Liver (tissue), 9 donors: ENCODE results near the gene SLC45A1. TPM values are rescaled to one million over a fixed set of nuclear protein-coding genes. Genes with fewer than 3 reads are reported as not detected.

Experiments
- DNase-seq: peaks from one replicate; pipeline ENCODE4 v3.0.0-alpha.2; 2017; ENCODE audit warnings: low spot score
- H3K27ac ChIP-seq, 2 donors: one replicate each; pipeline ENCODE4 v1.7.0; 2013; ENCODE audit warnings: inconsistent platforms in 2 of 2, low read length in 2 of 2, control low read depth in 1 of 2, low read depth in 1 of 2, mild to moderate bottlenecking in 1 of 2
- H3K27me3 ChIP-seq, 4 donors: one replicate each; pipeline versions ENCODE4 v1.6.1 to v1.7.0; 2013; ENCODE audit warnings: low read length in 3 of 4, inconsistent platforms in 1 of 4, mild to moderate bottlenecking in 1 of 4, moderate library complexity in 1 of 4; ENCODE audit not compliant: control insufficient read depth in 4 of 4, insufficient read depth in 4 of 4
- H3K36me3 ChIP-seq, 4 donors: one replicate each; pipeline versions ENCODE4 v1.6.1 to v1.7.0; 2013; ENCODE audit warnings: low read length in 3 of 4, mild to moderate bottlenecking in 3 of 4, low read depth in 1 of 4, moderate library complexity in 1 of 4; ENCODE audit not compliant: control insufficient read depth in 4 of 4, insufficient read depth in 3 of 4
- H3K4me1 ChIP-seq, 4 donors: one replicate each; pipeline versions ENCODE4 v1.6.1 to v1.7.0; 2013; ENCODE audit warnings: low read length in 3 of 4, mild to moderate bottlenecking in 3 of 4, moderate library complexity in 1 of 4; ENCODE audit not compliant: control insufficient read depth in 4 of 4, insufficient read depth in 4 of 4
- H3K4me3 ChIP-seq, 3 donors: one replicate each; pipeline versions ENCODE4 v1.6.1 to v1.7.0; 2013; ENCODE audit warnings: low read length in 3 of 3, control low read depth in 1 of 3, low read depth in 1 of 3, mild to moderate bottlenecking in 1 of 3
- H3K9ac ChIP-seq, 2 donors: one replicate each; pipeline ENCODE4 v1.7.0; 2013; ENCODE audit warnings: low read length in 2 of 2, mild to moderate bottlenecking in 2 of 2, moderate library complexity in 2 of 2, control low read depth in 1 of 2, low read depth in 1 of 2
- H3K9me3 ChIP-seq, 4 donors: one replicate each; pipeline versions ENCODE4 v1.6.1 to v1.7.0; 2013; ENCODE audit warnings: low read length in 3 of 4; ENCODE audit not compliant: control insufficient read depth in 4 of 4
- CTCF ChIP-seq: fragments of 150-350 bp; IDR thresholded peaks from 2 replicates; pipeline ENCODE4 v1.5.1; 2017; ENCODE audit warnings: improper control_type of control experiment, low read depth, low read length; ENCODE audit not compliant: missing input control
- EGR1 ChIP-seq, 2 donors: IDR thresholded peaks; 2 replicates each; pipeline ENCODE4 v1.6.1; 2016 to 2018; ENCODE audit warnings: antibody characterized with exemption in 2 of 2, low read depth in 2 of 2
- FOXA1 ChIP-seq: IDR thresholded peaks from 2 replicates; pipeline ENCODE4 v1.6.1; 2016; ENCODE audit warnings: antibody characterized with exemption
- FOXA2 ChIP-seq: IDR thresholded peaks from 2 replicates; pipeline ENCODE4 v1.6.1; 2016; ENCODE audit warnings: antibody characterized with exemption
- GABPA ChIP-seq, 2 donors: IDR thresholded peaks in 1 of 2; conservative IDR thresholded peaks in 1 of 2; 2 replicates each; pipeline ENCODE4 v1.6.1; 2016; ENCODE audit warnings: antibody characterized with exemption in 2 of 2, mild to moderate bottlenecking in 1 of 2, moderate library complexity in 1 of 2
- HNF4A ChIP-seq, 2 donors: conservative IDR thresholded peaks; 2 replicates each; pipeline ENCODE4 v1.6.1; 2016; ENCODE audit warnings: antibody characterized with exemption in 2 of 2, mild to moderate bottlenecking in 2 of 2
- HNF4G ChIP-seq: IDR thresholded peaks from 2 replicates; pipeline ENCODE4 v1.6.1; 2016; ENCODE audit warnings: antibody characterized with exemption
- JUND ChIP-seq, 2 donors: IDR thresholded peaks; 2 replicates each; pipeline ENCODE4 v1.6.1; 2016; ENCODE audit warnings: antibody characterized with exemption in 2 of 2
- NR2F2 ChIP-seq: IDR thresholded peaks from 2 replicates; pipeline ENCODE4 v1.6.1; 2016; ENCODE audit warnings: antibody characterized with exemption
- RAD21 ChIP-seq, 2 donors: IDR thresholded peaks; 2 replicates each; pipeline ENCODE4 v1.6.1; 2016; ENCODE audit warnings: antibody characterized with exemption in 2 of 2, mild to moderate bottlenecking in 2 of 2
- RXRA ChIP-seq, 2 donors: IDR thresholded peaks; 2 replicates each; pipeline ENCODE4 v1.6.1; 2017 to 2018; ENCODE audit warnings: antibody characterized with exemption in 2 of 2, mild to moderate bottlenecking in 1 of 2
- SP1 ChIP-seq: IDR thresholded peaks from 2 replicates; pipeline ENCODE4 v1.6.1; 2018; ENCODE audit warnings: antibody characterized with exemption, mild to moderate bottlenecking
- TAF1 ChIP-seq: conservative IDR thresholded peaks from 2 replicates; pipeline ENCODE4 v1.6.1; 2016; ENCODE audit warnings: antibody characterized with exemption, mild to moderate bottlenecking
- YY1 ChIP-seq: IDR thresholded peaks from 2 replicates; pipeline ENCODE4 v1.6.1; 2016; ENCODE audit warnings: antibody characterized with exemption, mild to moderate bottlenecking
- WGBS: extraction: QIAGEN DNeasy Blood & Tissue Kit; methylation state at CpG from one replicate; pipeline ENCODE4 v1.1.7; 2013; 5-methylcytosine and 5-hydroxymethylcytosine counted together
- polyA plus RNA-seq, 2 donors: library from polyadenylated mRNA; stranded (reverse) in 1 of 2; unstranded in 1 of 2; fragments of 200-250 nt in 1 of 2; fragments of >200 nt in 1 of 2; fragmentation: Nextera tagmentation in 1 of 2; extraction: Ambion mirVana in 1 of 2; gene quantifications; one replicate each; pipeline versions ENCODE4 v1.2.1 to v1.2.3, GENCODE V29; 2013 to 2015
- total RNA-seq, 2 donors: library from RNA; depleted of rRNA; stranded (reverse); fragments of >200 nt; gene quantifications; one replicate each; pipeline ENCODE4 v1.2.3, GENCODE V29; 2014
- TF ChIP-seq, protein P1 (sequence below): IDR thresholded peaks from 2 replicates; pipeline ENCODE4 v1.6.1; 2016; ENCODE audit warnings: antibody characterized with exemption
- TF ChIP-seq, protein P2 (sequence below): IDR thresholded peaks from 2 replicates; pipeline ENCODE4 v1.6.1; 2016; ENCODE audit warnings: antibody characterized with exemption, mild to moderate bottlenecking
- TF ChIP-seq, protein P3 (sequence below): IDR thresholded peaks from 2 replicates; pipeline ENCODE4 v1.6.1; 2016; ENCODE audit warnings: antibody characterized with exemption
- TF ChIP-seq, protein P4 (sequence below): IDR thresholded peaks from 2 replicates; pipeline ENCODE4 v1.6.1; 2016; ENCODE audit warnings: antibody characterized with exemption
- donor health status: healthy.
- donor health status: healthy.
- donor health status: healthy.
- donor health status: healthy.
- donor health status: healthy.

Gene SLC45A1
- total and polyA plus RNA-seq, 4 donors, result 0.08 to 0.29 (median 0.14) TPM; not detected in 1

DNA sequence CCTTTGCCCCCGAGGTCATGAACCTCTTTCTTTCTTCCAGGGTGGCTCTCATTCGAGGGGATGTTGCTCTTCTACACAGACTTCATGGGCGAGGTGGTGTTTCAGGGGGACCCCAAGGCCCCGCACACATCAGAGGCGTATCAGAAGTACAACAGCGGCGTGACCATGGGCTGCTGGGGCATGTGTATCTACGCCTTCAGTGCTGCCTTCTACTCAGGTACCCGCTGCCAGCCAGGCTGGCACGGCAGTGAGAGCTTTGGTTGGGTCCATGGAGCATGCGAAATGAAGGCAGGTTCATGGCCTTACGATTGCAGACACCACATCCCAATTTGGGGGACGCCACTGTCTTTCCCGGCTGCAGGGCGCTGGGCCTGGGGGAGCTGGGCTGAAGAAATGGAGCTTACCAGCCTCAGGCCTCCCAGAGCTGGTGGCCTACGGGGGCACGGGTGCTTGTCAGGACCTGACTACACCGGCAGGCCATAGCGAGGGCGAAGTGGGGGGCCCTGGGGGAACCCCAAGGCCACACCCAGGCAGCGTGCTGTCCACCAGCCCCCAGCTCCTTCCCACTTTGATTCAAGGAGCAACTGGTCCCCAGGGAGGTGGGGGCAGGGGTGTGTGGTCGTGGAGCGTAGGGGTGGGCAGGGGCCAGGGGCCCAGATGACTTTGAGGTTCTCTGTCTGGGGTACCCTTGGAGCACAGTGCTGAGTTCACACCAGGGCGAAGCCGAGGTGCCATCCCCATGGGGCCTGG is 20.0 kb downstream of the SLC45A1 start:
- no peaks in the 10 kb centered on the region for H3K36me3 ChIP-seq
- no peaks in the 10 kb centered on the region for H3K9me3 ChIP-seq
- H3K4me1 ChIP-seq, result no peaks in the 10 kb centered on the region
- TF ChIP-seq EGR1 (IDR thresholded peaks at IDR 0.05; ENCODE audit: low read depth in 2 of 2) (no peak), NR2F2 (no peak)
- no peak overlapping the region for H3K9ac ChIP-seq
- DNase-seq, result no peak
- H3K27me3 ChIP-seq, result no peaks in the 10 kb centered on the region
- H3K27ac ChIP-seq, result no peak overlapping the region
- H3K4me3 ChIP-seq, result no peak overlapping the region
- 94% methylated on average over 25 of the region's 25 CpGs for WGBS

DNA sequence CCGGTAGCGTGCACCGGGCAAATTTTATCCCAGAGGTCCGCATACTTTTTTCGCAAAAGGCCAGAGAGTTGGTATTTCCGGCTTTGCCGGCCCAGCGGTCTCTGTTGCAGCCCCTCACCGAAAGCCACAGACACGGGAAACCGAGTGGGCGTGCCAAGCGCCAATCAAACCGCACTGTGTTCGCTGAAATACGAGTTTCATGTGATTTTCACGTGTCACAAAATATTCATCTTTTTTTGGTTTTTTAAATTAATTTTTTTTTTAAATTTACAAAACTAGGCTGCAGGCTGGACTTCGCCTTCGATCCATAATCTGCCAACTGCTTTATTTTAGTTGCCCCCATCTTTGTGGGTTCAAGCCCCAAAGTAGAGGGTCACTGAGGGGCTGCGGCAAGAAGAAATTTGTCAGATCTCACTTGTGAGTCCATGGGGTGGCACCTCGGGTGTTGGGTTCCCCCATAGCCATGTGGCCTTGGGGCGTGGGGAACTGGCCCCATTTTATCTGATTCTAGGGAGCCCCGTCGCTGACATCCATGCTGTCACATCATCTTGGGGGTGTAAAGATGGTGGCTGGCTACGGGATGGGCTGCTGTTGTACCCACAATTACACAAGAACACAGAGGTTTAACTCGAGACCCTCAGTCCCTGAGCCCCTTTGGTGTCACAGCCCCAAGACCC is 20.8 kb downstream of the SLC45A1 start:
- Histone ChIP-seq H3K27ac (no peak overlapping the region), H3K4me3 (no peak overlapping the region), H3K36me3 (no peaks in the 10 kb centered on the region), H3K9ac (no peak overlapping the region), H3K9me3 (no peaks in the 10 kb centered on the region), H3K4me1 (no peaks in the 10 kb centered on the region), H3K27me3 (no peaks in the 10 kb centered on the region)
- 95% methylated on average over 26 of the region's 26 CpGs for WGBS
- no peak for DNase-seq
- TF ChIP-seq SP1 (no peak), GABPA (IDR thresholded peaks at IDR 0.05 in 1 of 2, conservative IDR thresholded peaks at IDR 0.05 in 1 of 2) (no peak), JUND (IDR thresholded peaks at IDR 0.05) (no peak), RXRA (IDR thresholded peaks at IDR 0.05) (no peak), FOXA1 (no peak), CTCF (no peak), RAD21 (IDR thresholded peaks at IDR 0.05) (no peak), TAF1 (no peak), HNF4A (conservative IDR thresholded peaks at IDR 0.05) (no peak), HNF4G (no peak), NR2F2 (no peak), EGR1 (IDR thresholded peaks at IDR 0.05; ENCODE audit: low read depth in 2 of 2) (no peak), FOXA2 (no peak), YY1 (no peak)
- TF ChIP-seq, protein P1, sequence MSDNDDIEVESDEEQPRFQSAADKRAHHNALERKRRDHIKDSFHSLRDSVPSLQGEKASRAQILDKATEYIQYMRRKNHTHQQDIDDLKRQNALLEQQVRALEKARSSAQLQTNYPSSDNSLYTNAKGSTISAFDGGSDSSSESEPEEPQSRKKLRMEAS, result no peak
- TF ChIP-seq, protein P2, sequence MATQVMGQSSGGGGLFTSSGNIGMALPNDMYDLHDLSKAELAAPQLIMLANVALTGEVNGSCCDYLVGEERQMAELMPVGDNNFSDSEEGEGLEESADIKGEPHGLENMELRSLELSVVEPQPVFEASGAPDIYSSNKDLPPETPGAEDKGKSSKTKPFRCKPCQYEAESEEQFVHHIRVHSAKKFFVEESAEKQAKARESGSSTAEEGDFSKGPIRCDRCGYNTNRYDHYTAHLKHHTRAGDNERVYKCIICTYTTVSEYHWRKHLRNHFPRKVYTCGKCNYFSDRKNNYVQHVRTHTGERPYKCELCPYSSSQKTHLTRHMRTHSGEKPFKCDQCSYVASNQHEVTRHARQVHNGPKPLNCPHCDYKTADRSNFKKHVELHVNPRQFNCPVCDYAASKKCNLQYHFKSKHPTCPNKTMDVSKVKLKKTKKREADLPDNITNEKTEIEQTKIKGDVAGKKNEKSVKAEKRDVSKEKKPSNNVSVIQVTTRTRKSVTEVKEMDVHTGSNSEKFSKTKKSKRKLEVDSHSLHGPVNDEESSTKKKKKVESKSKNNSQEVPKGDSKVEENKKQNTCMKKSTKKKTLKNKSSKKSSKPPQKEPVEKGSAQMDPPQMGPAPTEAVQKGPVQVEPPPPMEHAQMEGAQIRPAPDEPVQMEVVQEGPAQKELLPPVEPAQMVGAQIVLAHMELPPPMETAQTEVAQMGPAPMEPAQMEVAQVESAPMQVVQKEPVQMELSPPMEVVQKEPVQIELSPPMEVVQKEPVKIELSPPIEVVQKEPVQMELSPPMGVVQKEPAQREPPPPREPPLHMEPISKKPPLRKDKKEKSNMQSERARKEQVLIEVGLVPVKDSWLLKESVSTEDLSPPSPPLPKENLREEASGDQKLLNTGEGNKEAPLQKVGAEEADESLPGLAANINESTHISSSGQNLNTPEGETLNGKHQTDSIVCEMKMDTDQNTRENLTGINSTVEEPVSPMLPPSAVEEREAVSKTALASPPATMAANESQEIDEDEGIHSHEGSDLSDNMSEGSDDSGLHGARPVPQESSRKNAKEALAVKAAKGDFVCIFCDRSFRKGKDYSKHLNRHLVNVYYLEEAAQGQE, result no peak
- TF ChIP-seq, protein P3, sequence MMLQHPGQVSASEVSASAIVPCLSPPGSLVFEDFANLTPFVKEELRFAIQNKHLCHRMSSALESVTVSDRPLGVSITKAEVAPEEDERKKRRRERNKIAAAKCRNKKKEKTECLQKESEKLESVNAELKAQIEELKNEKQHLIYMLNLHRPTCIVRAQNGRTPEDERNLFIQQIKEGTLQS, result no peak
- TF ChIP-seq, protein P4, sequence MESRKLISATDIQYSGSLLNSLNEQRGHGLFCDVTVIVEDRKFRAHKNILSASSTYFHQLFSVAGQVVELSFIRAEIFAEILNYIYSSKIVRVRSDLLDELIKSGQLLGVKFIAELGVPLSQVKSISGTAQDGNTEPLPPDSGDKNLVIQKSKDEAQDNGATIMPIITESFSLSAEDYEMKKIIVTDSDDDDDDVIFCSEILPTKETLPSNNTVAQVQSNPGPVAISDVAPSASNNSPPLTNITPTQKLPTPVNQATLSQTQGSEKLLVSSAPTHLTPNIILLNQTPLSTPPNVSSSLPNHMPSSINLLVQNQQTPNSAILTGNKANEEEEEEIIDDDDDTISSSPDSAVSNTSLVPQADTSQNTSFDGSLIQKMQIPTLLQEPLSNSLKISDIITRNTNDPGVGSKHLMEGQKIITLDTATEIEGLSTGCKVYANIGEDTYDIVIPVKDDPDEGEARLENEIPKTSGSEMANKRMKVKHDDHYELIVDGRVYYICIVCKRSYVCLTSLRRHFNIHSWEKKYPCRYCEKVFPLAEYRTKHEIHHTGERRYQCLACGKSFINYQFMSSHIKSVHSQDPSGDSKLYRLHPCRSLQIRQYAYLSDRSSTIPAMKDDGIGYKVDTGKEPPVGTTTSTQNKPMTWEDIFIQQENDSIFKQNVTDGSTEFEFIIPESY, result no peak
